Effector CD8-positive, alpha-beta T cell (primary cell): ENCODE data around the gene BCKDHB.
"Not testable (repeated sequence)": the region's sequence is repeated elsewhere in the genome, so short reads cannot be mapped to it uniquely, and the experiment has no call there.

ENCODE experiments used
- DNase-seq: peaks from one replicate; lab custom pipeline; 2025; lab: John Stamatoyannopoulos, UW
- total RNA-seq, 4 experiments: gene quantifications; one replicate each; lab custom pipeline; 2026; lab: John Stamatoyannopoulos, UW

BCKDHB gene
- total RNA-seq, result 6.1 to 13.4 (median 9.2) reads per million in 4 experiments

DNA sequence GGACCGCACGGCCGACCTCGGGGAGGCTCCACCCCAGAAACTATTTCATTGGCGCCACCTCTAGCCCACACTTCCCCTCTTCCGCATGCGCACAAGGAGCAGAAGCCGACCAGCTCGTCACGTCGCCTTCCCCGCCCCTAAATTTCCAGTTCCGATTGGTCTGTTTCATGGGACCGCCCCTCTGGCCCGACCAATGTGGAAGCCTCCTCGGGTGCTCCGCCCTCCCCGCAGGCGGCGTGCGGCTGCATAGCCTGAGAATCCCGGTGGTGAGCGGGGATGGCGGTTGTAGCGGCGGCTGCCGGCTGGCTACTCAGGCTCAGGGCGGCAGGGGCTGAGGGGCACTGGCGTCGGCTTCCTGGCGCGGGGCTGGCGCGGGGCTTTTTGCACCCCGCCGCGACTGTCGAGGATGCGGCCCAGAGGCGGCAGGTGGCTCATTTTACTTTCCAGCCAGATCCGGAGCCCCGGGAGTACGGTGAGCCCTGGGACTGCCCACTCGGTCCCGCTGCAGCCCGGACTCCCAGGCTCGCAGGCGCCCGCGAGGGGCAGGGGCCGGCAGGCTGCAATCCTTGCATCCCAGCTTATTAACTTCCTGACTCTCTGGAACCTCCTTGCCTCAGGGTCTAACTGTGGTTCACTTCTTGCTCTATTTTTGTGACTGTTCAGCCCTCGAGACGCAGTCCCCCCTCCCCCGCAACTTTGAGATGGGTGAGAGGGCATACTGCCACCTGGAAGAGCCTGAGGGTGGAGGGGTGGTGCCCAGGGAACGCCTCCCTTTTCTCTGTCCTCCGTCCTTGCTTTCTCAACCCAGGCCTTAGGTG is at the start of gene BCKDHB:
Gene BCKDHB, plus strand, starts transcription at position 254 of the 818 bp plus-strand sequence. Its CDS starts 23 bp downstream, at position 277.
- peak; percentile 97 for DNase-seq

GRCh38 chr6:80060774-80061173 is 45.7 kb upstream of the BCKDHB start:
- DNase-seq, result no peak

DNA sequence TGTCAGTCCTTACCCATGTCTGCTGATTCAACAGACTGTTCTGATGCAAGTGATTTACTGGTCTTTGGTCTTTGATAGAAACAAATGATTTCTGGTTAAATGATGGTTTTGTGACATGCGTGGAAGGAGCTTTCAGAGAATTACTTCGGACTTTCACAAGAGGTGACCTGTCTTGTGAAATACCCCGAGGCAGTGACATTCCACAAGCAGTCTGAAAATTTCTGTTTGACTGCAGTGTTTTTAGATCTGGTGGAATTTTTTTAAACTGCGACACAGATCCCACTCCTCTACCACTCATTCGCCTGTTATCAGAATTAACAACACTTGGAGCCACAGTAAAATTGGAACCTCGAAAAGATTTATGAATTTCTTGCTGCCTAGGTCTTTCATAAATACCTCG is 38.3 kb upstream of the BCKDHB start:
- not testable (repeated sequence) for DNase-seq

- not testable (repeated sequence) for DNase-seq
These were observed 36.0 kb upstream of the BCKDHB start for GRCh38 chr6:80070431-80070830.

DNA sequence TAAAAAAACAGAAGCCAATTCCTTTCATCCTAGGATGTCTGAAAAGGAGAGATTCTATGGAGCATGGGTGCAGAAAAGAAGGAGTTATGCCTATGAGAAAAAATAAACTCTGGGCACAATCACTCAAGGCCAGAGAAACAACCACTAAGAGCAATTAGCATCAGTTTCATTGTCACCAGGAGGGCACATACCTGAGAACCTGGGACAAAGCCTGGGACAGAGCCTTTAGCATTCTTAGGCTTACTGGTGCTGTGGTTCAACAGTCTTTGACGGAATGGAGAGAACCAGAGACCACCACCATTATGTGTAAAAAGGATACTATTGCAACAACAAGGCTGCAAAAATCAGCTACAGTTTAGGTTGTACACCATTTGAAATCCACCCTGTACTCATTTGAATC is 29.4 kb upstream of the BCKDHB start:
- no peak for DNase-seq

GRCh38 chr6:80088637-80089036 is 17.8 kb upstream of the BCKDHB start:
- no peak for DNase-seq

DNA sequence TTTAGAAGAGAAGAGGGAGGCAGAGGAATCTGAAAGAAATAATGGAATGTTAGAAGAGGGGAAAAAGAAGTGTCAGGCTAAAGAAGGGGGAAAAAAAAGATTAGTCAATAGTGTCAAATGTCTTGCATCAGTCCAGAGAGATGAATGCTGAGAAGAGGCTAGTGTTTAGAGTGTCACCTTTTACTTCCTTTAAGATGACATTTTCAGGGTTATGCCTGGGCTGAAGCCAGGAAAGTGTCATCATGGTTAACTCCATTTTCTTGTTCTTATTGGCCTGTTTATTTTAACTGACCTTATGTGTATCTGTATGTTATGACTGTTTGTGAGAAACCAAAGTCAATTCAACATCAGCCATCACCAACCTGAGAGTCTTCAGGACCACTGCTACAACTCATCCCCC is 15.0 kb upstream of the BCKDHB start:
- no peak for DNase-seq

DNA sequence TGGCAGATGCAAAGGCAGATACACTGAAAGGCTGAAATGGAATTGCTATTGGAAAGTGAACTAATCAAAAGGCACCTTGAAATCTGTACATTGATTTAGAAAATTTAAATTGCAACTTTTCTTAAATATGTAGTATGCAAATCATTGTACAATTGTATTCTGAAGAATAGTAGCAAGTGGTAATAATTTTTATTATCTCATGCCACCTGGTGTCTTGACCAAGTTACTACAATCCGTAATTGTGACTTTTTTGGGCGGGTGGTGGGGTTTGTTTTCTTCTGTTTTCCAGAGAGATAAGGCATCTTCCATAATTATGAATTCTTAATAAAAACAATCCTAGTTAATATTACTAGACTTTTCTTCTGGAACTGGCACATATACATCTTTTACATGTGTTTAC is 12.5 kb upstream of the BCKDHB start:
- DNase-seq, result no peak

DNA sequence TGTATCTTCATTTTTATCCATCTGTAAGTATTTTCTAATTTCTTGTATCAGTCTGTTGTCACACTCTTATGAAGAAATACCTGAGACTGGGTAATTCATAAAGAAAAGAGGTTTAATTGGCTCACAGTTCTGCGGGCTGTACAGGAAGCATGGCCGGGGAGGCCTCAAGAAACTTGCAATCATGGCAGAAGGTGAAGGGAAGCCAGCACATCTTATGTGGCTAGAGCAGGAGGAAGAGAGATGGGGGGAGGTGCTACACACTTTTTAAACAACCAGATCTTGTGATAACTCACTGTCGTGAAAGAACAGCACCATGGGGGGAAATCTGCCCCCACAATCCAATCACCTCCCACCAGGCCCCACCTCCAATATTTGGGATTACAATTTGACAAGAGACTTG is 10.9 kb upstream of the BCKDHB start:
- no peak for DNase-seq

- DNase-seq, result no peak
These were observed 8.1 kb upstream of the BCKDHB start for GRCh38 chr6:80098392-80098791.

DNA sequence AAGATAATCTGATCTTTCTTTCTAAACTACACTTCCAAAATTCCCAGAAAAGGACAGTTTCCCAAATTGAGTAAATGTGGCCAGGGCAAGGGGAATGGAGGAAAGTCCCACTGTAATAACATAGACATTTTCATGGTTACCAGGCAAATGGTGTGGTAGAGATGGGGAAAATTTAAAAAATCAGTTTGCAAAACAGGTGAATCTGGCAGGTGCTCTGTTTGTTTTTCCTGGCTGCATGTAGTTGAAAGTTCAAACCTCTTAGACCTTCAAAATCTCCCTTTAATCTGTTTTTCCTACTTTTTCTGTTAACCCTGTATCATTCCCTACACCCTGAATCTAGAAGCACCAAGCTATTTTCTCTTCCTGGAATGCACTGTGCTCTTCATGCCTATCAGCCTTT is 2.0 kb upstream of the BCKDHB start:
- no peak for DNase-seq

DNA sequence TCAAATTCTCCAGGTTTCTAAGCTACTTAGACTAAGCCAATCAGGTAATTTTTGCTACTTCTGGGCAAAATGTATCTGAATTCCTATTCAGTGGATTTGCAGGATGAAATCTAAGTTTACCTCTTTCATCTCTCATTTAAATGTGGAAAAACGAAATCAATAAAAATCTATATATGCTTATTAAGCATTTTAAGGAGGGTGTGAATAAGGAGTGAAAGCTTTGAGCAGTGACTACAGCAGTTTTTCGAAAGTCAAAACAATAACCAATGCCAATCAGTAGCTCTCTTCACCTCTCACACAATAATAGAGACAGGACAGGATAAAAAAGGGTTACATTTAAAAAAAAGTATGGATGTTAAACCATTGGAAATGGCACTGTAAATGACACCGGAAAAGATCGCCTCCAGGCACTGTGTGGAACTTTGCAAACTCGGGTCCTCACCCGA is 476 bp upstream of the BCKDHB start:
- no peak for DNase-seq

DNA sequence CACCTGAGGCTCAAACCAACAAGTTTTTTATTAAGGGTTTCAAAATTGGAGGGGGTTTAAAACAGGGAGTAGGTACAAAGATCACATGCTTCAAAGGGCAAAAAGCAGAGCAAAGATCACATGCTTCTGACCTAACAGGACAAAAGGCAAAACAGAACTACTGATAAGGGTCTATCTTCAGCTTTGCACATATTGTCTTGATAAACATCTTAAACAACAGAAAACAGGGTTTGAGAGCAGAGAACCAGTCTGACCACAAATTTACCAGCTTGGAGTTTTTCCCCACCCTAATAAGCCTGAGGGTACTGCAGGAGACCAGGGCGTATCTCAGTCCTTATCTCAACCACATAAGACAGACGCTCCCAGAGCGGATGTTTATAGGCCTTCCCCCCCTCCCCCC is 16.1 kb downstream of the BCKDHB start:
- DNase-seq, result not testable (repeated sequence)

- no peak for DNase-seq
These were observed 20.3 kb downstream of the BCKDHB start for GRCh38 chr6:80126657-80127345.

DNA sequence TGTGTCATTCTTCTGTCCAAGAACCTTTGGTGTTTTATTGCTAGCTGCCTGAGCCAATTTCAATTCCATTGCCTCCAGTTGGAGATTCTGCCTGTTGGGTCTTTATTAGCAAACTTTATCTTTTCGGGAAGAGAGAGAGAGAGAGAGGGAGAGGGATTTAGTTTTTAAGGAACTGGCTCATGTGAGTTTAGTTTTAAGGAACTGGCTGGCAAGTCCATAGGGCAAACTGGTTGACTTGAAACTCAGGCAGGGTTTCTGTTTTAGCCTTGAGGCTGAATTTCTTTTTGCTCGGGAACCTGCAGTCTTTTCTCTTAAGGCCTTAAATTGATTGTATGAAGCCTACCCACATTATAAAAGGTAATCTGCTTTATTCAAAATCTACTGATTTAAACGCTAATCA is 23.0 kb downstream of the BCKDHB start:
- DNase-seq, result no peak

DNA sequence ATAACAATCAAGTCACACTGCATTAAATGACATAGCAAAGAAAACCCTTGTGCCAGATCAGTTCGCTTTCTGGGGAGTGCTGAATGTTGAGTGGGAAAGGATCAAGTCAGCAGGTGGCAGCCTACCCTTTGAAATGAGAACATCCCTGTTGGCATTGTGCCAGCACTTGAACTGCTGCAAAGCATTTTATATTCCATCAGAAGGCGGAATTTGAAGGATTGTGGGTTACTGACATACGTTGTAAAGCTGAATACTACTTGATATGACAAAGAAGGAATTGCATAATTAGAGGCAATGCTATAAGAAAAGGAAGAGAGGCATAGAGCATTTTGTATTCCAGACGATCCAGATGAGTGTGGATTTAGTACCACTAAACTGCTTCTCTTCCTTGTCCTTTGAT is 26.5 kb downstream of the BCKDHB start:
- DNase-seq, result no peak

DNA sequence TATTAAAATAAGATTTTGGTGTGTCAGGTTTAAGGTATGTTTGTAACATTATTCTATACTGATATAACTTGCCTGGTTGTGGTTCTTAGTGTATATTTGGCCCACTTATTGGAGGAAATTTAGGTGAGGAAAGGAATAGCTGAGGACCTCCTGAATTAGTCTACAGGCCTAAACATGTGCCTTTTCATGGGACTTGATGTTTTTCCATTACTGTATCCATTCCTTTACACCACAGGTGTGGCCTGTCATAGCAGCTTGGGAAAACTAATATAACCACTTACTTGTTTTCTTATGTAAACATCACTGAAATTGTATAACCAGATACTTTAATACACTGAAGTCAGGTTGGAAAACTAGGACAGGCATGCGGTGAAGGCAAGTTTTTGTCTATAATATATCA is 27.6 kb downstream of the BCKDHB start:
- no peak for DNase-seq

GRCh38 chr6:80142586-80142985 is 36.1 kb downstream of the BCKDHB start:
- DNase-seq, result no peak

GRCh38 chr6:80143419-80143937 is 37.0 kb downstream of the BCKDHB start:
- DNase-seq, result no peak

GRCh38 chr6:80144753-80145315 is 38.4 kb downstream of the BCKDHB start:
- no peak for DNase-seq

DNA sequence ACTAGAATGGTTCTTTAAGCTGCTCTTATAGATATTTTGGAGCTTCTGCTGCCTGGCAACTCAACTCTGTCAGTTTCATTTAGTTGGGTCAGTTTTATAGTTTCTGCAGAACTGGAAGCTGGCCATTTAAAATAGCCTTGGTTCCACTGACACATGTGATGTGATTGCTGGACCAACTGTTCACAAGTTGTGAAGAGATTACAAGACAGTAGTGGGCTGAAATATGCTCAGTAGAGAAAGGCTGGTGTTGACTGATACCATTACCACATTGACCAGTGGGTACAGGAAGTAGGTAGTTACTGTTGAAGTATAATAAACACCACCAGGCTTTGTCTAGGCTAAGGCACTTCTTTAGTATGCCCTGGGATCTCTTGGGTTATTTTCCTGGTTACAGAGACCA is 39.0 kb downstream of the BCKDHB start:
- DNase-seq, result no peak

GRCh38 chr6:80145921-80146320 is 39.5 kb downstream of the BCKDHB start:
- no peak for DNase-seq

DNA sequence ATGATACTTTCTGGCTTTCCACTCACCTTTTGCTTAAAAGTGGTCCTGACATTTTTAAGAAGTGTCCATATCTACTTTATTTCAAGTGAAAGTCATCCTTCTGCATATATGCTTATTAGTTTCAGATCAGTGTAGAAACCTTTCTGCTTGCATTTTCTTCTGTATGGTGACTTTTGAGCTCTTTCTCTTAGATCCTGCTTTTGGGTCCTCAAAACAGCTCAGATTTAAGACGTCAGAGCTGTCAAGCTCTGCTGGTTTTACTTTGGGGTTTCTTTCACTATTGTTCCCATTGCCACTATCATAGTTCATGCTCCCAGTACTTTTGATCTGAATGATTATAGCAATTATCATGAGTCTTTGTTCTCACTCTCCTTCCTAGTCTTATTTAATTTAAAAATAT is 41.7 kb downstream of the BCKDHB start:
- DNase-seq, result no peak
